PFSK-1 (cell line): Measurements from ENCODE around the gene KLHL21.

Experiments
- FOXP2 ChIP-seq: optimal IDR thresholded peaks from 2 replicates; pipeline ENCODE3; 2011; ENCODE audit warnings: borderline replicate concordance, control low read depth, inconsistent platforms; ENCODE audit not compliant: insufficient read depth; ENCODE audit errors: extremely low read length, extremely low read depth
- POLR2AphosphoS5 ChIP-seq: IDR thresholded peaks from 2 replicates; pipeline ENCODE4 v1.6.1; 2012; ENCODE audit warnings: low read depth, mild to moderate bottlenecking, control low read depth, low read length, moderate library complexity
- REST ChIP-seq, 2 experiments: IDR thresholded peaks; 2 replicates each; pipeline versions ENCODE4 v1.6.1 to v1.8.0; 2011 to 2012; ENCODE audit warnings: low read depth in 2 of 2, low read length in 2 of 2, control low read depth in 1 of 2, inconsistent platforms in 1 of 2, mild to moderate bottlenecking in 1 of 2, moderate library complexity in 1 of 2; ENCODE audit not compliant: insufficient read depth in 1 of 2
- SIN3A ChIP-seq: IDR thresholded peaks from 2 replicates; pipeline ENCODE4 v1.6.1; 2012; ENCODE audit warnings: mild to moderate bottlenecking, low read length, moderate library complexity, borderline replicate concordance; ENCODE audit not compliant: insufficient read depth
- TAF1 ChIP-seq: IDR thresholded peaks from 2 replicates; pipeline ENCODE4 v1.6.1; 2012; ENCODE audit warnings: low read length, control low read depth, borderline replicate concordance; ENCODE audit not compliant: insufficient read depth

The KLHL21 gene

GRCh38 chr1:6591644-6592043, 11.0 kb downstream of the KLHL21 start:
- TF ChIP-seq TAF1 (no peak), REST (IDR thresholded peaks at IDR 0.05; ENCODE audit: insufficient read depth in 1 of 2, low read depth in 2 of 2, low read length in 2 of 2) (no peak), SIN3A (no peak), POLR2AphosphoS5 (no peak), FOXP2 (no peak)

- no peak for TF ChIP-seq REST (IDR thresholded peaks at IDR 0.05; ENCODE audit: insufficient read depth in 1 of 2, low read depth in 2 of 2, low read length in 2 of 2)
- no peak for TF ChIP-seq POLR2AphosphoS5
- TF ChIP-seq SIN3A, result no peak
- TF ChIP-seq FOXP2, result no peak
- no peak for TF ChIP-seq TAF1
These were observed 11.4 kb downstream of the KLHL21 start for GRCh38 chr1:6591222-6591621.

GRCh38 chr1:6590046-6590445, 12.6 kb downstream of the KLHL21 start:
- TF ChIP-seq TAF1, result no peak
- TF ChIP-seq POLR2AphosphoS5, result no peak
- TF ChIP-seq FOXP2, result no peak
- no peak for TF ChIP-seq SIN3A
- TF ChIP-seq REST (IDR thresholded peaks at IDR 0.05; ENCODE audit: insufficient read depth in 1 of 2, low read depth in 2 of 2, low read length in 2 of 2), result no peak

DNA sequence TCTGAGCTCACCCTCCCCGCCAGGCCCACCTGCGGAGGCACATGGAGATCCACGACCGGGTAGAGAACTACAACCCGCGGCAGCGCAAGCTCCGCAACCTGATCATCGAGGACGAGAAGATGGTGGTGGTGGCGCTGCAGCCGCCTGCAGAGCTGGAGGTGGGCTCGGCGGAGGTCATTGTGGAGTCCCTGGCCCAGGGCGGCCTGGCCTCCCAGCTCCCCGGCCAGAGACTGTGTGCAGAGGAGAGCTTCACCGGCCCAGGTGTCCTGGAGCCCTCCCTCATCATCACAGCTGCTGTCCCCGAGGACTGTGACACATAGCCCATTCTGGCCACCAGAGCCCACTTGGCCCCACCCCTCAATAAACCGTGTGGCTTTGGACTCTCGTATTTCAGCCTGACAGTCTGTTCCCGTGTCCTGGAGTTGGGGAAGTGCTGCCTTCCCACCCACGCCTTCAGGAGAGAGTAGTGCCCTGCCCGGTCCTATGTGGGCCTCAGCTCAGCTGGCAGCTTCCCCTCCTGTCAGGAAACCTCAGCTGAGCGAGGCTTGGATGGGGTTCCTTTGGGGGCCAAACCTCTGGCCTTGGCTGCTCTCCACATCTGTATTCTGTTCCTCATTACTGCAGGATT, 13.7 kb downstream of the KLHL21 start:
- TF ChIP-seq REST (IDR thresholded peaks at IDR 0.05; ENCODE audit: insufficient read depth in 1 of 2, low read depth in 2 of 2, low read length in 2 of 2), result no peak
- TF ChIP-seq TAF1, result no peak
- TF ChIP-seq POLR2AphosphoS5, result no peak
- no peak for TF ChIP-seq FOXP2
- no peak for TF ChIP-seq SIN3A
